Measurements from ENCODE around the gene HMCN1.

Gene HMCN1

GRCh38 chr1:185938396-185938795 lies 204.2 kb downstream of the HMCN1 start:
- DNase-seq (ENCODE audit: low read depth): no peak
- no peak for TF ChIP-seq CTCF (IDR thresholded peaks at IDR 0.05; ENCODE audit: low read depth, low read length, missing control alignments)
- no peak overlapping the region for H3K4me3 ChIP-seq (ENCODE audit: low read depth, low read length)

- TF ChIP-seq CTCF (IDR thresholded peaks at IDR 0.05; ENCODE audit: low read depth, low read length, missing control alignments): no peak
- no peak for DNase-seq (ENCODE audit: low read depth)
- H3K4me3 ChIP-seq (ENCODE audit: low read depth, low read length): no peak overlapping the region
These were observed 205.0 kb downstream of the HMCN1 start for GRCh38 chr1:185939142-185939541.

- TF ChIP-seq CTCF (IDR thresholded peaks at IDR 0.05; ENCODE audit: low read depth, low read length, missing control alignments): no peak
- no peak for DNase-seq (ENCODE audit: low read depth)
- no peak overlapping the region for H3K4me3 ChIP-seq (ENCODE audit: low read depth, low read length)
These were observed 208.8 kb downstream of the HMCN1 start for GRCh38 chr1:185942961-185943360.

- DNase-seq (ENCODE audit: low read depth): no peak
- no peak for TF ChIP-seq CTCF (IDR thresholded peaks at IDR 0.05; ENCODE audit: low read depth, low read length, missing control alignments)
- H3K4me3 ChIP-seq (ENCODE audit: low read depth, low read length): no peak overlapping the region
These were observed 222.7 kb downstream of the HMCN1 start for GRCh38 chr1:185956881-185957280.

- TF ChIP-seq CTCF (IDR thresholded peaks at IDR 0.05; ENCODE audit: low read depth, low read length, missing control alignments): no peak
- DNase-seq (ENCODE audit: low read depth): no peak
- no peak overlapping the region for H3K4me3 ChIP-seq (ENCODE audit: low read depth, low read length)
These were observed 223.5 kb downstream of the HMCN1 start for GRCh38 chr1:185957441-185958363.

- no peak for DNase-seq (ENCODE audit: low read depth)
- no peak for TF ChIP-seq CTCF (IDR thresholded peaks at IDR 0.05; ENCODE audit: low read depth, low read length, missing control alignments)
- no peak overlapping the region for H3K4me3 ChIP-seq (ENCODE audit: low read depth, low read length)
These were observed 226.5 kb downstream of the HMCN1 start for GRCh38 chr1:185960422-185961321.

All from GM12864 (cell line).